WTC11 (cell line): ENCODE results near the gene MACF1.

ENCODE experiments used
- ATF2 ChIP-seq: sonication (generic); formaldehyde crosslinking; IDR thresholded peaks from 2 replicates; pipeline ENCODE4 v1.8.1; 2022; ENCODE audit warnings: low read depth, missing genetic modification reagents, borderline replicate concordance
- CTCF ChIP-seq: fragments of 200-600 bp; IDR thresholded peaks from 2 replicates; pipeline ENCODE4 v1.8.0; 2022; ENCODE audit warnings: antibody characterized with exemption
- USF2 ChIP-seq: sonication (generic); formaldehyde crosslinking; IDR thresholded peaks from 2 replicates; pipeline ENCODE4 v1.8.1; 2023; ENCODE audit warnings: mild to moderate bottlenecking, missing genetic modification reagents, moderate library complexity

GRCh38 chr1:39488793-39489566 lies 284.5 kb downstream of the MACF1 start:
- TF ChIP-seq CTCF = no peak
- TF ChIP-seq ATF2 = no peak
- TF ChIP-seq USF2 (CRISPR knock-in tag) = no peak
